PC-9 (cell line): ENCODE measurements around the gene NUP210. TPM values are rescaled to one million over a fixed set of nuclear protein-coding genes. Genes with fewer than 3 reads are reported as not detected.

ENCODE experiments used
- BruUV-seq: library from RNA; stranded (reverse); fragments of 400-500 nt; replicated peaks from 2 replicates; lab custom pipeline; 2021; lab: Mats Ljungman, UMichigan
- CTCF ChIA-PET: fragments of 300-600 bp; sonication (Branson Sonifier 250); formaldehyde crosslinking; loops from one replicate; lab custom pipeline; 2022; ENCODE audit warnings: antibody characterized with exemption; lab: Charles Lee
- POLR2A ChIA-PET: fragments of 300-600 bp; sonication (Branson Sonifier 250); formaldehyde crosslinking; loops from one replicate; lab custom pipeline; 2022; ENCODE audit warnings: antibody characterized with exemption; ENCODE audit not compliant: unreplicated experiment; lab: Charles Lee
- DNase-seq, 2 experiments: peaks; one replicate each; pipeline versions ENCODE4 v3.0.0 to v3.0.0-alpha.2; 2015 to 2022; ENCODE audit warnings: mixed read lengths in 1 of 2
- H2AFZ ChIP-seq: fragments of 200-600 bp; sonication (generic); 2 replicates; pipeline ENCODE4 v1.8.1; 2017; ENCODE audit warnings: antibody characterized with exemption
- H3F3A ChIP-seq: fragments of 200-600 bp; sonication (generic); 2 replicates; pipeline ENCODE4 v1.8.1; 2017; ENCODE audit warnings: antibody characterized with exemption, mild to moderate bottlenecking, low read depth; ENCODE audit not compliant: insufficient read depth
- H3K27ac ChIP-seq: fragments of 200-600 bp; sonication (generic); 2 replicates; pipeline ENCODE4 v1.6.1; 2016; ENCODE audit warnings: mixed run types
- H3K27me3 ChIP-seq: fragments of 200-600 bp; sonication (generic); 2 replicates; pipeline ENCODE4 v1.6.1; 2016; ENCODE audit warnings: low read depth, mixed run types; ENCODE audit not compliant: insufficient read depth
- H3K36me3 ChIP-seq: fragments of 200-600 bp; sonication (generic); 2 replicates; pipeline ENCODE4 v1.6.1; 2016; ENCODE audit warnings: low read depth, mixed run types
- H3K4me1 ChIP-seq: fragments of 200-600 bp; sonication (generic); replicated peaks from 2 replicates; pipeline ENCODE4 v1.6.1; 2016; ENCODE audit warnings: mixed run types; ENCODE audit not compliant: insufficient read depth
- H3K4me2 ChIP-seq: fragments of 200-600 bp; sonication (generic); 2 replicates; pipeline ENCODE4 v1.6.1; 2017; ENCODE audit warnings: mixed run types
- H3K4me3 ChIP-seq: fragments of 200-600 bp; sonication (generic); 2 replicates; pipeline ENCODE4 v1.6.1; 2016; ENCODE audit warnings: mixed run types
- H3K79me2 ChIP-seq: fragments of 200-600 bp; sonication (generic); 2 replicates; pipeline ENCODE4 v1.6.1; 2017; ENCODE audit warnings: low read depth, mixed run types
- H3K9me2 ChIP-seq: fragments of 200-600 bp; sonication (generic); 2 replicates; pipeline ENCODE4 v1.8.1; 2017; ENCODE audit warnings: mild to moderate bottlenecking; ENCODE audit not compliant: insufficient read depth
- H3K9me3 ChIP-seq: fragments of 200-600 bp; sonication (generic); 2 replicates; pipeline ENCODE4 v1.8.1; 2016; ENCODE audit warnings: low read depth; ENCODE audit not compliant: insufficient read depth
- H4K20me1 ChIP-seq: fragments of 200-600 bp; sonication (generic); 2 replicates; pipeline ENCODE4 v1.8.1; 2017; ENCODE audit not compliant: insufficient read depth
- CTCF ChIP-seq: fragments of 200-600 bp; sonication (generic); conservative IDR thresholded peaks from 2 replicates; pipeline ENCODE4 v1.6.1; 2017; ENCODE audit warnings: mixed run types, antibody characterized with exemption, mild to moderate bottlenecking, moderate library complexity
- EZH2 ChIP-seq: fragments of 200-600 bp; sonication (generic); IDR thresholded peaks from 2 replicates; pipeline ENCODE4 v1.8.0; 2017; ENCODE audit warnings: antibody characterized with exemption, low read depth
- intact Hi-C: fragments of 100-400 bp; cut with micrococcal nuclease; formaldehyde crosslinking; loops from one replicate; pipeline ENCODE4 v1.10.0; 2022; ENCODE audit not compliant: unreplicated experiment
- total RNA-seq: library from RNA; stranded (reverse); gene quantifications from 2 replicates; pipeline ENCODE4 v1.2.3, GENCODE V29; 2021

NUP210 gene
- total RNA-seq, 1 experiment from 2014 or later: 84.0 TPM

- Histone ChIP-seq H3K9me2 (no peaks in the 10 kb centered on the region), H3K36me3 (no peaks in the 10 kb centered on the region), H3K4me3 (no peak overlapping the region), H3K27me3 (no peaks in the 10 kb centered on the region), H3K9me3 (no peaks in the 10 kb centered on the region), H3K79me2 (no peaks in the 10 kb centered on the region), H2AFZ (no peak overlapping the region), H3K27ac (no peak overlapping the region), H3K4me1 (peaks cover 9% of the 10 kb centered on the region; the same call in 1 of the 2 replicates), H3K4me2 (no peak overlapping the region), H3F3A (no peaks in the 10 kb centered on the region), H4K20me1 (no peaks in the 10 kb centered on the region)
- ChIA-PET POLR2A (no interaction called here), CTCF (no interaction called here)
- BruUV-seq: no TSS peak
- intact Hi-C loops: no loop called here
- TF ChIP-seq EZH2: no peak
- no peak for DNase-seq
Observed at GRCh38 chr3:13273604-13274105, 146.5 kb downstream of the NUP210 start.

- TF ChIP-seq CTCF (no peak), EZH2 (no peak)
- Histone ChIP-seq H3K79me2 (no peaks in the 10 kb centered on the region), H4K20me1 (no peaks in the 10 kb centered on the region), H3F3A (no peaks in the 10 kb centered on the region), H3K9me2 (no peaks in the 10 kb centered on the region), H3K4me2 (no peak overlapping the region), H3K27me3 (no peaks in the 10 kb centered on the region), H3K4me1 (peaks cover 6% of the 10 kb centered on the region; the same call in 1 of the 2 replicates), H3K27ac (no peak overlapping the region), H2AFZ (no peak overlapping the region), H3K9me3 (no peaks in the 10 kb centered on the region), H3K36me3 (no peaks in the 10 kb centered on the region), H3K4me3 (no peak overlapping the region)
- ChIA-PET POLR2A (no interaction called here), CTCF (no interaction called here)
- intact Hi-C loops: no loop called here
- DNase-seq: no peak
- BruUV-seq: no TSS peak
Observed at GRCh38 chr3:13272831-13273603, 147.1 kb downstream of the NUP210 start.

DNA sequence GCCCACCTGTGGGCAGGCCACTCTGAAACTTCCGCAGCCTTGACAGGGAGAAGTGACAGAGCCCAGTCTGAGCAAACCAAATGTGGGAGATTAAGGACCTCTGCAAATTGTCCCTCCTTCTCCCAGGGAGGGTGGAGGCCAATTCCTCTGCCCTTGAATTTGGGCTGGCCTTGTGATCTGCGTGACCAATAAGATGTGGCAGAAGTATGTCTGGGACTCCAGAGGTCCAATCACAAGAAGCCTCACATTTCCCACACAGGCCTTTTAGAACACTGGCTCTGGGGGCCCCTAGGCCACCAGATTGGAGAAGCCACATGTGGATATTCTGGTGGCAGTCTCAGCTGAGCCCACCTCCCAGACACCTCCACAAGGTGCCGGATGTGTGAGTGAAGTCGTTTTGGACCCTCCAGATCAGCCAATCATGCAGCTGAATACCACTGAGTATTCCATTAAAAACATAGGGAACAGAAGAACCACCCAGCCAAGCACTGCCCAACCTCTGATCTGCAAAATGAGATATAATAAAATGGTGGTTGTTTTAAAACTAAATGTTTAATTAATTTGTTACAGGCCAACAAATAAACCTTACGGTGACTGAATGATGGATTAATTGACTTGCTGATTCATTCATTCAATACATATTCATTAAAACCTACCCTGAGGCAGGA is 150.3 kb downstream of the NUP210 start:
- no peak overlapping the region for H3K4me2 ChIP-seq
- no peak overlapping the region for H3K4me3 ChIP-seq
- DNase-seq: no peak
- POLR2A ChIA-PET: no interaction called here
- no peaks in the 10 kb centered on the region for H3K4me1 ChIP-seq
- no peak overlapping the region for H3K27ac ChIP-seq
- BruUV-seq: no TSS peak
- TF ChIP-seq CTCF: no peak
- TF ChIP-seq EZH2: no peak
- no peaks in the 10 kb centered on the region for H3F3A ChIP-seq
- intact Hi-C loops: no loop called here
- no peaks in the 10 kb centered on the region for H3K79me2 ChIP-seq
- H4K20me1 ChIP-seq: no peaks in the 10 kb centered on the region; the same call in 1 of the 2 replicates
- H3K9me2 ChIP-seq: no peaks in the 10 kb centered on the region
- H3K9me3 ChIP-seq: no peaks in the 10 kb centered on the region
- no peaks in the 10 kb centered on the region for H3K27me3 ChIP-seq
- CTCF ChIA-PET: no interaction called here
- H2AFZ ChIP-seq: no peak overlapping the region
- no peaks in the 10 kb centered on the region for H3K36me3 ChIP-seq
